Measurements from ENCODE around the gene GALK2.
"Not testable (repeated sequence)": the region's sequence is repeated elsewhere in the genome, so short reads cannot be mapped to it uniquely, and the experiment has no call there.

Gene GALK2

DNA sequence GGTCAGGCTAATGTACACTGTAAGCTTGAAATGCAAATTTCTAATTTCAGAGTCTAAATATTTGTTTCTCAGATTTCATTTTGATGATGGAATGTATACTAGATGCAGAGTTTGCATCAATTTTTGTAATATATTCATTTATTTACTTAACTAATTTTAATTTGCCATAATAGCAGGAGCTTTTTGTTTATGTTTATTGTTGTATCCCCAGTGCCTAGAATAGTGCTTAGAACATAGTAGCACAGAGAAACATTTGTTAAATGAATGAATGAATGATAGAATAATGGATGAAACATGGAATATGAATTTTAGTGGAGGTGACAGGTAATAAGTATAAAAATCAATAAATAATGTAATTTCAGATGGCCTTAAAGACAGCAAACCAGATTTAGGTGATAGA, 5.2 kb upstream of the GALK2 start:
- DNase-seq (ENCODE audit: low spot score): no peak

- no peak for DNase-seq (ENCODE audit: low spot score)
Observed at GRCh38 chr15:49168016-49168415, 2.0 kb upstream of the GALK2 start.

DNA sequence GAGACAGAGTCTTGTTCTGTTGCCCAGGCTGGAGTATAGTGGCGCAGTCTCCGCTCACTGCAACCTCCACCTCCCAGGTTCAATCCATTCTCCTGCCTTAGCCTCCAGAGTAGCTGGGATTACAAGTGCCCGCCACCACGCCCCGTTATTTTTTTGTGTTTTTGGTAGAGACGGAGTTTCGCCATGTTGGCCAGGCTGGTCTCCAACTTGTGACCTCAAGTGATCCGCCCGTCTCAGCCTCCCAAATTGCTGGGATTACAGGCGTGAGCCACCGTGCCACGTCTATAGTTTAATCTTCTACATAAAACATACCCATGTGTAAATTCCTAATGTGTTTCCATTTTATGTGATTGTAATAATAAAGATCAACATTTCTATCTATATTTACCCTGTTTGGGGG, 1.7 kb downstream of the GALK2 start:
- no peak for DNase-seq (ENCODE audit: low spot score)

DNA sequence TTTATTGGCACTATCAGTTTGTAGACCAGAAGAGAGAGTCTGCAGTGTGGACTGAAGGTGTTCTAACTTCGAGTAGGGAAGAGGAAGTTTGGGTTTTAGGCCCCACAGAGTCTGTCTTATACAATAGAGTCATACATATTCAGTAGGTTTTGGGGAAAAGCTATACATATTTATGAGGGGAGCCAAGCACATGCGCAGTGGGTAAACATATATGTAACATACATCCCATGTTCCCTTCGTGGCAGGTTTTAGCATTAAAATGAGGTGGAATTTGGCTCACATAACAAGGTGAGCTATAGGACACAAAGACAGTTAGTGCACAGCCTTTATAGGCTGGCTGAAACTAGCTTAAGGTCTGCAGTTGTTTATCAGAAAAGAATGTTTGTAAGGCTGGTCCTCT, 4.9 kb downstream of the GALK2 start:
- no peak for DNase-seq (ENCODE audit: low spot score)

DNA sequence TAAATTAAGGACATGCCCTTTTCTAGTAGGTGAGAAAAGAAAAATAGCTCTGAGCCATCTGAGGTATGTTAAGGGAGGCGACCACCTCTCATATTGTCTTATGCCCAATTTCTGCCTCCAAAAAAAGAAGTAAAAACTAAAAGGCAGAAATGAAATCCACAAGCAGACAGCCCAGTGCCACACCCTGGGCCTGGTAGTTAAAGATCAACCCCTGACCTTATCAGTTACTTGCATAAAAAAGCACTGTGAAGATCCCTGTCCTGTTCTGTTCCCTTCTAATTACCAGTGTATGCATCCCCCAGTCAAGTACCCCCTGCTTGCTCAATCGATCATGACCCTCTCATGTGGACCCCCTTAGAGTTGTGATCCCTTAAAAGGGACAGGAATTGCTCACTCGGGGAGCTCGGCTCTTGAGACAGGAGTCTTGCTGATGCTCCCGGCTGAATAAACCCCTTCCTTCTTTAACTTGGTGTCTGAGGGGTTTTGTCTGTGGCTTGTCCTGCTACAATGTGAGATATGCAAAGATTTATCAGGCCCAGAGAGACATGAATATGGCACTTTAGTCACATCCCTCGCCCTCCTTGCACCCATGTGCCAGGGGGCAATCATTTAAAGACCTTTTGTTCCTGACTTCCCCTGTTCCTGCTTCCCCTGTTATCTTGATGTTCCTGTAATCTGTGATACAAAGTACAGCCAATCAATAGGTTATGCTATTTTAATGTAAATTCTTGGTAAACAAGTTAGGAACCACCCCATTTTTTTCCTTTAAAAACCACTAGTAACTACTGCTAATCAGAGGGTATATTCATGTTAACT, 5.7 kb downstream of the GALK2 start:
- DNase-seq (ENCODE audit: low spot score): not testable (repeated sequence)

GRCh38 chr15:49178497-49178896, 8.4 kb downstream of the GALK2 start:
- DNase-seq (ENCODE audit: low spot score): no peak

- no peak for DNase-seq (ENCODE audit: low spot score)
Observed at GRCh38 chr15:49179433-49180190, 9.6 kb downstream of the GALK2 start.

DNA sequence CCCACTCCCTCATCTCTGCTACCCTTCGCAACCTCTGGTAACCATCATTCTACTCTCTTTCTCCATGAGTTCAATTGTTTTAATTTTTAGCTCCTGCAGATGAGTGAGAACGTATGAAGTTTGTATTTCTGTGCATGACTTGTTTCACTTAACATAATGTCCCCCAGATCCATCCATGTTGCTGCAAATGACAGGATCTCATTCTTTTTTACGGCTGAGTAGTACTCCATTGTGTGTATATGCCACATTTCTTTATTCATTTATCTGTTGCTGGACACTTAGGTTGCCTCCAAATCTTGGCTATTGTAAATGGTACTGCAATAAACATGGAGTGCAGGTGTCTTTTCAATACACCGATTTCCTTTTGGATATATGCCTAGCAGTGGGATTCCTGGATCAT, 12.1 kb downstream of the GALK2 start:
- DNase-seq (ENCODE audit: low spot score): no peak

- DNase-seq (ENCODE audit: low spot score): not testable (repeated sequence)
Observed at GRCh38 chr15:49183741-49184140, 13.7 kb downstream of the GALK2 start.

GRCh38 chr15:49185473-49185872, 15.4 kb downstream of the GALK2 start:
- DNase-seq (ENCODE audit: low spot score): no peak

DNA sequence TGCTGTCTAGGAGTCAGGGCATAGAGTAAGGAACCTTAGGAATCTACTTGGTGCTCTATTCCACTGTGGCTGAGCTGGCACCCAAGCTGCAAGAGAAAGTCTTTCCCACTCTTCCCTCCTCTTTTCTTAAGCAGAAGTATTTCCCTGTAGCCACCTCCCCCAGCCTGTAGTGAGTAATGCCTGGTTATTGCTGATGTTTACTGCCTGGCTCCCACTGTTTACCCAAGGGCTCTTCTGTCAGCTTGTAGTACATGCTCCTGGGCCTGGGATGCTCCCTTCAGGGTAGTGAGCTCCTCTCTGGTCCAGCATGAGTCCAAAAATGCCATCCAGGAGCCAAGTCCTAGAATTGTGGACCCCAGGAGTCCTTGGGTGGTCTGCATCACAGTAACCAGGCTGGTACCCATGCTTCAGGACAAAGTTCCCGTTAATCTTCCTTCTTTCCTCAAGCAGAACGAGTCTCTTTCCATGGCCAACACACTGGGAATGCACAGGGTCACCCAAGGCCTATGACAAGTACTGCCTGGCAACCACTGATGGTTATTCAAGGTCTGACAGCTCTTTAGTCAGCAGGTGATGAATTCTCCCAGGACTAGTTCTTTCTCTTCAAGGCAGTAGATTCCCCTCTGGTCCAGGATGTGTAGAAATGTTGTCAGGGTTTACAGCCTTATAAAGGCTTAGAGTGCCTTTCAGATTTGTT, 17.6 kb downstream of the GALK2 start:
- no peak for DNase-seq (ENCODE audit: low spot score)

DNA sequence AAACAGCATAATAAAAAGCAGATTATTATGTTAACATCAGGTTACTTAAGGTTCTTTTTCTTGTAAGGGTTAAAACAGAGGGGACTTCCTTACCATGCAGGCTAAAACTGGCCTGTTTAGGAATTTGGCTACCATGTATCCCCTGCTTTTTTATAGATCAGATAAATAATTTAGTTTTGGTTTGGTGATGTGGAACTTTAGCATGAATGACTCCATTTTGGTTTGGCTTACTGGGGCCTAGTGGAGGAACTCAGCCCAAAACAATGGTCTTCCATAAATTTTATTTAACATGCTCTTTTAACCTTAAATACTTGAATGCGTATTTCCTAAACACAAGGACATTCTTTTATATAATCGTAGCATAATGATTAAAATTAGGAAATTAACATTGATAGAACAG, 18.9 kb downstream of the GALK2 start:
- DNase-seq (ENCODE audit: low spot score): no peak

DNA sequence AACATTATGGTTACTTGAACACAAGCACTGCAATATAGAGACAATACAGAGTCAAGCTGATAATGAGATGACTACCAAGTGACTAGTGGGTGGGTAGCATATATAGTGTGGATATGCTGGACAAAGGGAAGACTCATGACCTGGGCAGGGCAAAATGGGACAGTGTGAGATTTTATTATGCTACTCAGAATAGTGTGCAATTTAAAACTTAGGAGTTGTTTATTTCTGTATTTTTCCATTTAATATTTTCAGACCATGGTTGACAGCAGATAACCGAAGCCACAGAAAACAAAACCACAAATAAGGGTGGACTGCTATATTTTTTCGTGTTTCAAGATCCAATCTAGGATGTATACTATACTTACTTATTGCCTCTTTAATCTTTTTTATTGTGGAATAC, 19.6 kb downstream of the GALK2 start:
- no peak for DNase-seq (ENCODE audit: low spot score)

- no peak for DNase-seq (ENCODE audit: low spot score)
Observed at GRCh38 chr15:49190586-49190985, 20.5 kb downstream of the GALK2 start.

GRCh38 chr15:49191892-49192291, 21.8 kb downstream of the GALK2 start:
- no peak for DNase-seq (ENCODE audit: low spot score)

DNA sequence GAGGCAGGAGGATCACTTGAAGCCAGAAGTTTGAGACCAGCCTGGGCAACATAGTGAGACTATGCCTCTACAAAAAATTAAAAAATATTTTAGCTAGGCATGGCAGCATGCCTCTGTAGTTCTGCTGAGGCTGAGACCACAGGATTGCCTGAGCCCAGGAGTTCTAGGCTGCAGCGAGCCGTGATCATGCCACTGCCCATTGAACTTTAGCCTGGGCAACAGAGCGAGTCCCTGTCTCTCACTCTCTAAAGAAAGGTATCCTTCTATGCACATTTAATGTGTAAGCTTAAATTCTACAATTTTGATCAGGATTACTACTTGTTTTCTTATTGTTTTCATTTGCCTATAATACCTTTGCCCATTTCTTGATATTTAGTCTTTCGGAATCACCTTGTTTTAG, 26.8 kb downstream of the GALK2 start:
- no peak for DNase-seq (ENCODE audit: low spot score)

DNA sequence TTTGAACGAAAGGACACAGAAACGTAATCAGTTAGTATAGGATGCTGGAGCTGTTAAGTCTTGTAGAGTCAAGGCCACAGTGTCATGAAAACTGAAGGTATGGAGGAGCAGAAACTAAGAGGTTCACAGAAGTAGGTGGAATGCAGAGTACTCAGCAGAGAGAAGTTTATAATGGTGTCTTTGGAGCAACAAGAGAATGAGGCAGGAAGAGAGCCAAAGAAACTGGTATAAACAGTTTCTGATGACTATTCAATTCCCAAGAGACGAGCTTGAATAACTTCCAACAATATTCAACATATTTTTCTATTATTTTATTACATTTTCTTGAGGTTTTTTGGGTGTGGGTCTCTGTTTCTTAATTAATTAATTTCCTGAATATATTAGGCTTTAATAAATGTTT, 29.6 kb downstream of the GALK2 start:
- DNase-seq (ENCODE audit: low spot score): no peak

DNA sequence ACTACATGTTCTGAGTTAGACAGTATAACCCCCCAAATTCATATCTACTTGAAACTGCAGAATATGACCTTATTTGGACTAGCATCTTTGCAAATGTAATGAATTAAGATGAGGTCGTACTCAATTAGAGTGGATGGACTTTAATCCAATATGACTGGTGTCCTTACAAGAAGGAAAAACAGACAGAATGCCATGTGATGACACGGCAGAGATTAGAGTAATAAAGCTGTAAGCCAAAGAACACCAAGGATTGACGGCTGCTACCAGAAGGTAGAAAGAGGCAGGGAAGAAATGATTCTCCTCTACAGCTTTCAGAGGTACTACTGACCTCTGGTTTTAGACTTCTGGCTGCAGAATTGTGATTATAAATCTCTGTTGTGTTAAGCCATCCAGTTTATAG, 30.3 kb downstream of the GALK2 start:
- no peak for DNase-seq (ENCODE audit: low spot score)

GRCh38 chr15:49208102-49208501, 38.1 kb downstream of the GALK2 start:
- not testable (repeated sequence) for DNase-seq (ENCODE audit: low spot score)

GRCh38 chr15:49212897-49213296, 42.9 kb downstream of the GALK2 start:
- DNase-seq (ENCODE audit: low spot score): no peak

GRCh38 chr15:49215768-49216739, 46.0 kb downstream of the GALK2 start:
- DNase-seq (ENCODE audit: low spot score): no peak

Measured in HuH-7.5 (cell line).